K562 (cell line): ENCODE measurements around the gene ZNF628. TPM values are rescaled to one million over a fixed set of nuclear protein-coding genes. Genes with fewer than 3 reads are reported as not detected.
A peak's percentile ranks its signal among the peaks of the same experiment; 100 is the strongest.

Source experiments
- ATAC-seq: fragments of 200-7000 bp; cut with Tn5 transposase; 3 replicates; pipeline ENCODE4 v1.9.1; 2020; ENCODE audit warnings: moderate library complexity
- BruUV-seq: library from RNA; stranded (reverse); fragments of 400-500 nt; replicated peaks from 2 replicates; lab custom pipeline; 2021; lab: Mats Ljungman, UMichigan
- CTCF ChIA-PET: fragments of 300-600 bp; formaldehyde crosslinking; extraction: SDS; loops from one replicate; lab custom pipeline; 2021; ENCODE audit warnings: low intra/inter-chr PET ratio; lab: Yijun Ruan, JAX
- POLR2A ChIA-PET: fragments of 300-600, 350-650 bp; sonication (Branson Sonifier 250); formaldehyde crosslinking; extraction: SDS; loops from one replicate; lab custom pipeline; 2021; ENCODE audit warnings: antibody characterized with exemption, inconsistent platforms; lab: Yijun Ruan, JAX
- DNase-seq, 4 experiments: peaks; one replicate each; pipeline versions ENCODE4 v3.0.0 to v3.0.0-alpha.2; 2011 to 2018; ENCODE audit warnings: low spot score in 3 of 4, mixed read lengths in 3 of 4; ENCODE audit errors: extremely low read depth in 1 of 4
- FAIRE-seq: peaks from 2 replicates; lab custom pipeline; 2011; peaks lifted over from hg19 to GRCh38; lab: Jason Lieb, UNC
- H2AFZ ChIP-seq: 2 replicates; pipeline ENCODE4 v1.6.0; 2011; ENCODE audit warnings: low read depth, low read length, control low read depth, inconsistent platforms
- H3K27ac ChIP-seq: fragments of 200-600 bp; 3 replicates; pipeline ENCODE4 v1.8.0; 2011; ENCODE audit warnings: low read depth, mild to moderate bottlenecking, control low read depth, inconsistent platforms, low read length, moderate library complexity, mixed read lengths; ENCODE audit errors: extremely low read depth
- H3K27me3 ChIP-seq, 2 experiments: fragments of 300-600 bp in 1 of 2; 2 replicates in 1 of 2; 3 replicates in 1 of 2; pipeline versions ENCODE4 v1.6.0 to v1.8.0; 2011; ENCODE audit warnings: inconsistent platforms in 2 of 2, low read length in 2 of 2, mild to moderate bottlenecking in 1 of 2, mixed read lengths in 1 of 2, moderate library complexity in 1 of 2; ENCODE audit not compliant: control insufficient read depth in 2 of 2, insufficient read depth in 2 of 2
- H3K36me3 ChIP-seq: fragments of 300-600 bp; 3 replicates; pipeline ENCODE4 v1.8.0; 2011; ENCODE audit warnings: mild to moderate bottlenecking, low read length, inconsistent platforms; ENCODE audit not compliant: control insufficient read depth, insufficient read depth
- H3K4me1 ChIP-seq, 2 experiments: fragments of 200-600 bp in 1 of 2; replicated peaks in 1 of 2; 2 replicates in 1 of 2; 3 replicates in 1 of 2; pipeline versions ENCODE4 v1.5.1 to v1.8.0; 2011; ENCODE audit warnings: inconsistent platforms in 2 of 2, low read length in 2 of 2, mild to moderate bottlenecking in 1 of 2, mixed read lengths in 1 of 2, moderate library complexity in 1 of 2; ENCODE audit not compliant: control insufficient read depth in 2 of 2, insufficient read depth in 2 of 2
- H3K4me2 ChIP-seq: 2 replicates; pipeline ENCODE4 v1.6.1; 2011; ENCODE audit warnings: low read length, control low read depth, inconsistent platforms, mixed read lengths; ENCODE audit not compliant: insufficient read depth
- H3K4me3 ChIP-seq: fragments of 200-600 bp; sonication (generic), shearing (Covaris generic); 2 replicates; pipeline ENCODE4 v1.5.1; 2016; ENCODE audit warnings: control low read depth, inconsistent platforms
- H3K79me2 ChIP-seq: fragments of 200-600 bp; 3 replicates; pipeline ENCODE4 v1.8.0; 2011; ENCODE audit warnings: low read length, inconsistent platforms; ENCODE audit not compliant: control insufficient read depth, insufficient read depth
- H3K9ac ChIP-seq, 2 experiments: 2 replicates each; pipeline versions ENCODE4 v1.6.0 to v1.6.1; 2011; ENCODE audit warnings: low read depth in 2 of 2, low read length in 2 of 2, control low read depth in 1 of 2, inconsistent platforms in 1 of 2, mild to moderate bottlenecking in 1 of 2, mixed read lengths in 1 of 2; ENCODE audit not compliant: insufficient read depth in 1 of 2
- H3K9me1 ChIP-seq: one replicate; pipeline ENCODE4 v1.6.0; 2011; ENCODE audit warnings: inconsistent platforms, mild to moderate bottlenecking, low read length, moderate library complexity; ENCODE audit not compliant: control insufficient read depth, insufficient read depth
- H3K9me3 ChIP-seq: replicated peaks from 2 replicates; pipeline ENCODE4 v1.5.1; 2011; ENCODE audit warnings: low read depth, low read length, inconsistent platforms; ENCODE audit not compliant: control insufficient read depth, insufficient read depth
- H4K20me1 ChIP-seq: replicated peaks from 2 replicates; pipeline ENCODE4 v1.6.1; 2011; ENCODE audit warnings: low read length, inconsistent platforms, mixed read lengths; ENCODE audit not compliant: control insufficient read depth, insufficient read depth
- ATF6 ChIP-seq: sonication (generic); formaldehyde crosslinking; IDR thresholded peaks from 2 replicates; pipeline ENCODE4 v1.4.0; 2020; ENCODE audit warnings: mild to moderate bottlenecking, missing genetic modification reagents
- CREB3 ChIP-seq: fragments of 450-650 bp; conservative IDR thresholded peaks from 2 replicates; pipeline ENCODE4 v1.6.1; 2016; ENCODE audit warnings: missing genetic modification characterization, low read depth, mild to moderate bottlenecking, missing compliant biosample characterization, moderate library complexity
- MLLT1 ChIP-seq, 2 experiments: fragments of 450-650 bp; IDR thresholded peaks; 2 replicates each; pipeline ENCODE4 v1.6.1; 2016
- NR1H2 ChIP-seq: sonication (generic); formaldehyde crosslinking; IDR thresholded peaks from 2 replicates; pipeline ENCODE4 v1.4.0; 2020; ENCODE audit warnings: mild to moderate bottlenecking, missing genetic modification reagents
- RBM34 ChIP-seq: fragments of 200-400 bp; formaldehyde crosslinking; IDR thresholded peaks from 2 replicates; pipeline ENCODE4 v1.6.1; 2018; ENCODE audit warnings: low read length, borderline replicate concordance; ENCODE audit not compliant: insufficient read depth
- TEAD1 ChIP-seq, 2 experiments: fragments of 450-650 bp in 1 of 2; sonication (generic) in 1 of 2; formaldehyde crosslinking; IDR thresholded peaks; 2 replicates each; pipeline versions ENCODE4 v1.4.0 to v1.8.0; 2020 to 2022; ENCODE audit warnings: mild to moderate bottlenecking in 2 of 2, missing genetic modification reagents in 1 of 2
- ZNF239 ChIP-seq: fragments of 250-450 bp; sonication (Bioruptor Pico); IDR thresholded peaks from 2 replicates; pipeline ENCODE4 v1.4.0; 2020; ENCODE audit warnings: mild to moderate bottlenecking
- ZNF583 ChIP-seq: fragments of 250-450 bp; sonication (Bioruptor Pico); IDR thresholded peaks from 2 replicates; pipeline ENCODE4 v1.4.0; 2020
- ZNF589 ChIP-seq: fragments of 200-800 bp; sonication (Bioruptor generic); IDR thresholded peaks from 2 replicates; pipeline ENCODE4 v1.6.1; 2016; ENCODE audit warnings: low read depth, missing genetic modification characterization, missing compliant biosample characterization
- ZSCAN29 ChIP-seq: fragments of 450-650 bp; IDR thresholded peaks from 2 replicates; pipeline ENCODE4 v1.6.1; 2017
- WGBS: fragments of 100-300 bp; shearing (Covaris generic); methylation state at CpG from one replicate; pipeline ENCODE4 v1.1.6; 2016; ENCODE audit warnings: low coverage, mixed read lengths; ENCODE audit not compliant: insufficient coverage; ENCODE audit errors: missing lambda C conversion rate; 5-methylcytosine and 5-hydroxymethylcytosine counted together
- in situ Hi-C: fragments of 300-500 bp; cut with MboI; formaldehyde crosslinking; loops from 4 replicates; pipeline ENCODE4 v1.15.0; 2018; ENCODE audit warnings: inconsistent platforms, mixed read lengths
- intact Hi-C: fragments of 100-400 bp; cut with micrococcal nuclease; formaldehyde crosslinking; loops from 2 replicates; pipeline ENCODE4 v1.14.2; 2022
- polyA plus RNA-seq, 8 experiments: library from polyadenylated mRNA; depleted of rRNA in 4 of 8; stranded (reverse) in 5 of 8; unstranded in 3 of 8; fragments of >200 nt; fragmentation: Nextera tagmentation in 2 of 8; fragmentation: Illumina TruSeq in 1 of 8; extraction: Ambion mirVana in 2 of 8; extraction: Trizol in 1 of 8; gene quantifications; 2 replicates each; pipeline versions ENCODE4 v1.2.1 to v1.2.3, GENCODE V29; 2011 to 2014; ENCODE audit warnings: inconsistent platforms in 1 of 8, missing spikeins in 1 of 8
- total RNA-seq, 7 experiments: library from RNA; depleted of rRNA in 6 of 7; stranded (reverse); fragments of >200 nt in 6 of 7; fragmentation: Illumina TruSeq in 2 of 7; extraction: Trizol in 2 of 7; gene quantifications; 2 replicates each; pipeline versions ENCODE4 v1.2.1 to v1.2.3, GENCODE V29; 2011 to 2021; ENCODE audit warnings: low replicate concordance in 1 of 7
- TF ChIP-seq, protein P1 (sequence below): fragments of 200-800 bp; sonication (Bioruptor generic); IDR thresholded peaks from 2 replicates; pipeline ENCODE4 v1.6.1; 2016; ENCODE audit warnings: missing genetic modification characterization, missing compliant biosample characterization

ZNF628 gene
- total and polyA plus RNA-seq, 9 of the 15 experiments (the other 6 are each of a cell fraction or from before 2014, with no cell fraction given), result 0.13 to 13.6 (median 2.2) TPM; not detected in 3

- H3K27me3 ChIP-seq, result no peaks in the 10 kb centered on the region
- no peaks in the 10 kb centered on the region for H4K20me1 ChIP-seq
- H3K79me2 ChIP-seq, result peaks cover 43% of the 10 kb centered on the region
- peak overlapping the region; percentile 55 for H3K27ac ChIP-seq
- 12% methylated on average over 16 of the region's 16 CpGs for WGBS
- DNase-seq (peak in 1 of 4 experiments; percentile 47), FAIRE-seq (peak; percentile 66), ATAC-seq (no peak)
- H2AFZ ChIP-seq, result no peak overlapping the region; the same call in 1 of the 2 replicates
- H3K4me2 ChIP-seq, result peak overlapping the region; percentile 87
- BruUV-seq, result TSS peak; percentile 72
- peaks cover 21 to 71% of the 10 kb centered on the region in 2 experiments for H3K4me1 ChIP-seq
- intact Hi-C loops (no loop called here), in situ Hi-C loops (no loop called here)
- CTCF ChIA-PET, result no interaction called here
- peak overlapping the region; percentile 81 for H3K4me3 ChIP-seq
- peaks cover 30% of the 10 kb centered on the region; the same call in 2 of the 3 replicates for H3K36me3 ChIP-seq
- H3K9me3 ChIP-seq, result no peaks in the 10 kb centered on the region
- POLR2A ChIA-PET, result interaction anchor here (0.6 to 2.2 kb wide), 4 partner anchors 16 to 244 kb away, joined by 3 to 6 read pairs (median 4); partner anchors contain the start of gene ZNF628
- H3K9me1 ChIP-seq, result no peaks in the 10 kb centered on the region
- peak overlapping the region; percentile 56 to 87; a peak in 3 of 4 replicates for H3K9ac ChIP-seq
- TF ChIP-seq ZNF589 (CRISPR knock-in tag), result no peak
- TF ChIP-seq ZNF583 (CRISPR knock-in tag), result no peak
- no peak for TF ChIP-seq ZSCAN29
- TF ChIP-seq CREB3 (tag), result peak; percentile 42; the same call in 1 of the 2 replicates
- TF ChIP-seq NR1H2 (CRISPR knock-in tag), result 0 out of 2 replicates have a peak, but pooled peaks have one; percentile 46
- TF ChIP-seq ZNF239 (CRISPR knock-in tag), result no peak
- TF ChIP-seq MLLT1 (IDR thresholded peaks at IDR 0.05), result no peak
- no peak for TF ChIP-seq RBM34
- TF ChIP-seq ATF6 (CRISPR knock-in tag), result 0 out of 2 replicates have a peak, but pooled peaks have one; percentile 79
- no peak for TF ChIP-seq TEAD1 (CRISPR knock-in tag; IDR thresholded peaks at IDR 0.05)
- TF ChIP-seq, protein P1, sequence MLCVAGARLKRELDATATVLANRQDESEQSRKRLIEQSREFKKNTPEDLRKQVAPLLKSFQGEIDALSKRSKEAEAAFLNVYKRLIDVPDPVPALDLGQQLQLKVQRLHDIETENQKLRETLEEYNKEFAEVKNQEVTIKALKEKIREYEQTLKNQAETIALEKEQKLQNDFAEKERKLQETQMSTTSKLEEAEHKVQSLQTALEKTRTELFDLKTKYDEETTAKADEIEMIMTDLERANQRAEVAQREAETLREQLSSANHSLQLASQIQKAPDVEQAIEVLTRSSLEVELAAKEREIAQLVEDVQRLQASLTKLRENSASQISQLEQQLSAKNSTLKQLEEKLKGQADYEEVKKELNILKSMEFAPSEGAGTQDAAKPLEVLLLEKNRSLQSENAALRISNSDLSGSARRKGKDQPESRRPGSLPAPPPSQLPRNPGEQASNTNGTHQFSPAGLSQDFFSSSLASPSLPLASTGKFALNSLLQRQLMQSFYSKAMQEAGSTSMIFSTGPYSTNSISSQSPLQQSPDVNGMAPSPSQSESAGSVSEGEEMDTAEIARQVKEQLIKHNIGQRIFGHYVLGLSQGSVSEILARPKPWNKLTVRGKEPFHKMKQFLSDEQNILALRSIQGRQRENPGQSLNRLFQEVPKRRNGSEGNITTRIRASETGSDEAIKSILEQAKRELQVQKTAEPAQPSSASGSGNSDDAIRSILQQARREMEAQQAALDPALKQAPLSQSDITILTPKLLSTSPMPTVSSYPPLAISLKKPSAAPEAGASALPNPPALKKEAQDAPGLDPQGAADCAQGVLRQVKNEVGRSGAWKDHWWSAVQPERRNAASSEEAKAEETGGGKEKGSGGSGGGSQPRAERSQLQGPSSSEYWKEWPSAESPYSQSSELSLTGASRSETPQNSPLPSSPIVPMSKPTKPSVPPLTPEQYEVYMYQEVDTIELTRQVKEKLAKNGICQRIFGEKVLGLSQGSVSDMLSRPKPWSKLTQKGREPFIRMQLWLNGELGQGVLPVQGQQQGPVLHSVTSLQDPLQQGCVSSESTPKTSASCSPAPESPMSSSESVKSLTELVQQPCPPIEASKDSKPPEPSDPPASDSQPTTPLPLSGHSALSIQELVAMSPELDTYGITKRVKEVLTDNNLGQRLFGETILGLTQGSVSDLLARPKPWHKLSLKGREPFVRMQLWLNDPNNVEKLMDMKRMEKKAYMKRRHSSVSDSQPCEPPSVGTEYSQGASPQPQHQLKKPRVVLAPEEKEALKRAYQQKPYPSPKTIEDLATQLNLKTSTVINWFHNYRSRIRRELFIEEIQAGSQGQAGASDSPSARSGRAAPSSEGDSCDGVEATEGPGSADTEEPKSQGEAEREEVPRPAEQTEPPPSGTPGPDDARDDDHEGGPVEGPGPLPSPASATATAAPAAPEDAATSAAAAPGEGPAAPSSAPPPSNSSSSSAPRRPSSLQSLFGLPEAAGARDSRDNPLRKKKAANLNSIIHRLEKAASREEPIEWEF (CRISPR knock-in tag), result no peak
These were observed 16.3 kb upstream of the ZNF628 start for GRCh38 chr19:55459950-55460657.
